ENCODE data around the gene PIGN. TPM values are rescaled to one million over a fixed set of nuclear protein-coding genes. Genes with fewer than 3 reads are reported as not detected.
A peak's percentile ranks its signal among the peaks of the same experiment; 100 is the strongest.

PIGN gene
- total RNA-seq, 1 experiment from 2014 or later: 21.4 TPM

DNA sequence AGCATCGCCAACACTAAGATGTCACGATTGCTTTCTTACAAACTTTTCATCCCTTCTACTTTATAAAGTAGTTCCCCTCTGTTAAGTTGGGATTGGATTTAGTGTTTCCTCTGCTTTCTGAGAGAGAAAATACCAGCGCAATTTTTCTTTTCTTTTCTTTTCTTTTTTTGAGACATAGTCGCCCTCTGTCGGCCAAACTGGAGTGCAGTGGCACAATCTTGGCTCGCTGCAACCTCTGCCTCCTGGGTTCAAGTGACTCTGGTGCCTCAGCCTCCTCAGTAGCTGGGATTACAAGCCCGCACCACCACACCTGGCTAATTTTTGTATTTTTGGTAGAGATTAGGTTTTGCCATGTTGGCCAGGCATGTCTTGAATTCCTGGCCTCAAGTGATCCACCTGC lies 9.2 kb upstream of the PIGN start:
- Histone ChIP-seq H3K4me3 (ENCODE audit: low read depth in 2 of 2, low read length in 2 of 2) (no peak overlapping the region), H3K27ac (ENCODE audit: low read length) (no peak overlapping the region), H3K9me3 (ENCODE audit: control insufficient read depth, insufficient read depth, low read depth, low read length) (no peaks in the 10 kb centered on the region), H3K27me3 (ENCODE audit: control insufficient read depth, insufficient read depth, low read length) (no peaks in the 10 kb centered on the region), H3K36me3 (ENCODE audit: control insufficient read depth, insufficient read depth, low read length) (no peaks in the 10 kb centered on the region), H3K4me1 (ENCODE audit: control insufficient read depth, insufficient read depth, low read length) (no peaks in the 10 kb centered on the region)
- ChIA-PET POLR2A (no interaction called here), CTCF (no interaction called here)
- in situ Hi-C loops (cut with HindIII; ENCODE audit: low pct_unique_long_range_greater_than_20kb, low sequenced_read_pairs): no loop called here
- DNase-seq (ENCODE audit: low read depth, low spot score) (no peak), ATAC-seq (no peak)
- no peak for TF ChIP-seq TCF7L2 (IDR thresholded peaks at IDR 0.05; ENCODE audit: low read depth, low read length)
- TF ChIP-seq, protein P1, sequence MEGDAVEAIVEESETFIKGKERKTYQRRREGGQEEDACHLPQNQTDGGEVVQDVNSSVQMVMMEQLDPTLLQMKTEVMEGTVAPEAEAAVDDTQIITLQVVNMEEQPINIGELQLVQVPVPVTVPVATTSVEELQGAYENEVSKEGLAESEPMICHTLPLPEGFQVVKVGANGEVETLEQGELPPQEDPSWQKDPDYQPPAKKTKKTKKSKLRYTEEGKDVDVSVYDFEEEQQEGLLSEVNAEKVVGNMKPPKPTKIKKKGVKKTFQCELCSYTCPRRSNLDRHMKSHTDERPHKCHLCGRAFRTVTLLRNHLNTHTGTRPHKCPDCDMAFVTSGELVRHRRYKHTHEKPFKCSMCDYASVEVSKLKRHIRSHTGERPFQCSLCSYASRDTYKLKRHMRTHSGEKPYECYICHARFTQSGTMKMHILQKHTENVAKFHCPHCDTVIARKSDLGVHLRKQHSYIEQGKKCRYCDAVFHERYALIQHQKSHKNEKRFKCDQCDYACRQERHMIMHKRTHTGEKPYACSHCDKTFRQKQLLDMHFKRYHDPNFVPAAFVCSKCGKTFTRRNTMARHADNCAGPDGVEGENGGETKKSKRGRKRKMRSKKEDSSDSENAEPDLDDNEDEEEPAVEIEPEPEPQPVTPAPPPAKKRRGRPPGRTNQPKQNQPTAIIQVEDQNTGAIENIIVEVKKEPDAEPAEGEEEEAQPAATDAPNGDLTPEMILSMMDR (IDR thresholded peaks at IDR 0.05): peak; percentile 61
- intact Hi-C loops (cut with micrococcal nuclease; ENCODE audit: unreplicated experiment): no loop called here
- BruUV-seq (replicated peaks): no TSS peak

DNA sequence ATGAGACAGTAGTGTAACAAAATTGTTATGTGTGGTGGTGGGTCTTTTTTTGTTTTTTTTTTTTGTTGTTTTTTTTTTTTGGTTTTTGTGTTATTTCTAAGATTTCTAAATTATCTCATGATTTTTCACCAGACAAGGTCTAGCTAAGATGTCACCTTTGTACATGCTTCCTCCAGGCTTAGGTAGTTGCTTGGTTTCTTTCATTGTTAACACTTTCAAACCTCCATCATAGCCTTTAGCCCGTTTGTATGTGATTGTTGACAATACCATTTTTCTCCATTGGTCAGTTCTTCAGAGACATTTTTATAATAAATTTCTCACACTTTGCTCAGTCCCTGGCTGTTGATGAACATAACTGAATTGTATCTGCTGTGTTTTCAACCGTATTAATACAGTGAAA lies 2.4 kb upstream of the PIGN start:
- CTCF ChIA-PET: no interaction called here
- H3K36me3 ChIP-seq (ENCODE audit: control insufficient read depth, insufficient read depth, low read length): peaks cover 6% of the 10 kb centered on the region; the same call in 1 of the 2 replicates
- in situ Hi-C loops (cut with HindIII; ENCODE audit: low pct_unique_long_range_greater_than_20kb, low sequenced_read_pairs): no loop called here
- H3K27ac ChIP-seq (ENCODE audit: low read length): no peak overlapping the region
- no TSS peak for BruUV-seq (replicated peaks)
- no peaks in the 10 kb centered on the region for H3K27me3 ChIP-seq (ENCODE audit: control insufficient read depth, insufficient read depth, low read length)
- POLR2A ChIA-PET: no interaction called here
- TF ChIP-seq POLR2AphosphoS5 (IDR thresholded peaks at IDR 0.05; ENCODE audit: low read depth, low read length) (no peak), TCF7L2 (IDR thresholded peaks at IDR 0.05; ENCODE audit: low read depth, low read length) (no peak), SIN3A (IDR thresholded peaks at IDR 0.05; ENCODE audit: borderline replicate concordance, insufficient read depth, low read depth, low read length) (no peak)
- TF ChIP-seq, protein P1 (IDR thresholded peaks at IDR 0.05): no peak
- TF ChIP-seq, protein P2, sequence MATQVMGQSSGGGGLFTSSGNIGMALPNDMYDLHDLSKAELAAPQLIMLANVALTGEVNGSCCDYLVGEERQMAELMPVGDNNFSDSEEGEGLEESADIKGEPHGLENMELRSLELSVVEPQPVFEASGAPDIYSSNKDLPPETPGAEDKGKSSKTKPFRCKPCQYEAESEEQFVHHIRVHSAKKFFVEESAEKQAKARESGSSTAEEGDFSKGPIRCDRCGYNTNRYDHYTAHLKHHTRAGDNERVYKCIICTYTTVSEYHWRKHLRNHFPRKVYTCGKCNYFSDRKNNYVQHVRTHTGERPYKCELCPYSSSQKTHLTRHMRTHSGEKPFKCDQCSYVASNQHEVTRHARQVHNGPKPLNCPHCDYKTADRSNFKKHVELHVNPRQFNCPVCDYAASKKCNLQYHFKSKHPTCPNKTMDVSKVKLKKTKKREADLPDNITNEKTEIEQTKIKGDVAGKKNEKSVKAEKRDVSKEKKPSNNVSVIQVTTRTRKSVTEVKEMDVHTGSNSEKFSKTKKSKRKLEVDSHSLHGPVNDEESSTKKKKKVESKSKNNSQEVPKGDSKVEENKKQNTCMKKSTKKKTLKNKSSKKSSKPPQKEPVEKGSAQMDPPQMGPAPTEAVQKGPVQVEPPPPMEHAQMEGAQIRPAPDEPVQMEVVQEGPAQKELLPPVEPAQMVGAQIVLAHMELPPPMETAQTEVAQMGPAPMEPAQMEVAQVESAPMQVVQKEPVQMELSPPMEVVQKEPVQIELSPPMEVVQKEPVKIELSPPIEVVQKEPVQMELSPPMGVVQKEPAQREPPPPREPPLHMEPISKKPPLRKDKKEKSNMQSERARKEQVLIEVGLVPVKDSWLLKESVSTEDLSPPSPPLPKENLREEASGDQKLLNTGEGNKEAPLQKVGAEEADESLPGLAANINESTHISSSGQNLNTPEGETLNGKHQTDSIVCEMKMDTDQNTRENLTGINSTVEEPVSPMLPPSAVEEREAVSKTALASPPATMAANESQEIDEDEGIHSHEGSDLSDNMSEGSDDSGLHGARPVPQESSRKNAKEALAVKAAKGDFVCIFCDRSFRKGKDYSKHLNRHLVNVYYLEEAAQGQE (IDR thresholded peaks at IDR 0.05; ENCODE audit: insufficient read depth in 1 of 2, low read depth in 2 of 2, low read length in 1 of 2): no peak
- H3K4me3 ChIP-seq (ENCODE audit: low read depth in 2 of 2, low read length in 2 of 2): peak overlapping the region; percentile 87 to 92
- peaks cover 8% of the 10 kb centered on the region; the same call in 1 of the 2 replicates for H3K4me1 ChIP-seq (ENCODE audit: control insufficient read depth, insufficient read depth, low read length)
- no peaks in the 10 kb centered on the region for H3K9me3 ChIP-seq (ENCODE audit: control insufficient read depth, insufficient read depth, low read depth, low read length)
- intact Hi-C loops (cut with micrococcal nuclease; ENCODE audit: unreplicated experiment): no loop called here
- DNase-seq (ENCODE audit: low read depth, low spot score): no peak
- ATAC-seq: no peak
